Forelimb muscle (tissue), 1 donor: ENCODE results near the gene METTL9. TPM values are rescaled to one million over a fixed set of nuclear protein-coding genes. Genes with fewer than 3 reads are reported as not detected.

Experiments
- polyA plus RNA-seq: library from polyadenylated mRNA; unstranded; fragments of 120-200 nt; gene quantifications from one replicate; pipeline ENCODE4 v1.2.1, GENCODE V29; 2013; ENCODE audit not compliant: insufficient read length

METTL9 gene
- polyA plus RNA-seq, 1 donor, result 97.8 TPM

Other genes with a start within 250 kb of the METTL9 start
- 3.1 TPM for gene IGSF6, start 53.0 kb downstream of the METTL9 start, polyA plus RNA-seq
- gene OTOA, start 64.4 kb downstream of the METTL9 start, polyA plus RNA-seq, result 0.06 TPM